Fibroblast of gingiva (primary cell): ENCODE measurements around the gene ARL14EP.

ENCODE experiments used
- DNase-seq: peaks from one replicate; pipeline ENCODE4 v3.0.0-alpha.2; 2011; ENCODE audit warnings: low read depth

ARL14EP gene

GRCh38 chr11:30322826-30323710 lies at the start of gene ARL14EP:
TSS of gene ARL14EP (plus strand) at chr11:30323104. CDS start at chr11:30330949, 7,845 bp downstream.
- peak; percentile 97 for DNase-seq

- DNase-seq: no peak
Observed at GRCh38 chr11:30277176-30277575, 45.7 kb upstream of the ARL14EP start.

GRCh38 chr11:30279796-30280195 lies 43.1 kb upstream of the ARL14EP start:
- no peak for DNase-seq

GRCh38 chr11:30281476-30282288 lies 41.2 kb upstream of the ARL14EP start:
- no peak for DNase-seq

- no peak for DNase-seq
Observed at GRCh38 chr11:30282289-30282631, 40.6 kb upstream of the ARL14EP start.

GRCh38 chr11:30284836-30285235 lies 38.1 kb upstream of the ARL14EP start:
- no peak for DNase-seq

GRCh38 chr11:30285416-30286121 lies 37.3 kb upstream of the ARL14EP start:
- no peak for DNase-seq

- no peak for DNase-seq
Observed at GRCh38 chr11:30291331-30291730, 31.6 kb upstream of the ARL14EP start.

GRCh38 chr11:30292545-30292944 lies 30.4 kb upstream of the ARL14EP start:
- DNase-seq: no peak

- DNase-seq: no peak
Observed at GRCh38 chr11:30295178-30295885, 27.6 kb upstream of the ARL14EP start.

GRCh38 chr11:30304620-30305019 lies 18.3 kb upstream of the ARL14EP start:
- DNase-seq: no peak

- no peak for DNase-seq
Observed at GRCh38 chr11:30310623-30311022, 12.3 kb upstream of the ARL14EP start.

- DNase-seq: no peak
Observed at GRCh38 chr11:30311189-30311588, 11.7 kb upstream of the ARL14EP start.

- no peak for DNase-seq
Observed at GRCh38 chr11:30312243-30312642, 10.7 kb upstream of the ARL14EP start.

GRCh38 chr11:30313580-30313979 lies 9.3 kb upstream of the ARL14EP start:
- DNase-seq: no peak

GRCh38 chr11:30314625-30315024 lies 8.3 kb upstream of the ARL14EP start:
- no peak for DNase-seq

GRCh38 chr11:30316237-30316636 lies 6.7 kb upstream of the ARL14EP start:
- DNase-seq: no peak

GRCh38 chr11:30317030-30317429 lies 5.9 kb upstream of the ARL14EP start:
- no peak for DNase-seq

GRCh38 chr11:30321321-30321720 lies 1.6 kb upstream of the ARL14EP start:
- no peak for DNase-seq

- DNase-seq: no peak
Observed at GRCh38 chr11:30322191-30322590, 713 bp upstream of the ARL14EP start.

GRCh38 chr11:30326114-30326778 lies 3.3 kb downstream of the ARL14EP start:
- peak; percentile 7 for DNase-seq
